HFFc6 (cell line): ENCODE results near the gene ZNF205. TPM values are rescaled to one million over a fixed set of nuclear protein-coding genes. Genes with fewer than 3 reads are reported as not detected.

ENCODE experiments used
- DNase-seq: peaks from one replicate; pipeline ENCODE4 v3.0.0-alpha.2; 2018
- H3K27ac Mint-ChIP-seq: 2 replicates; pipeline ENCODE4 v1.8.0; 2020; ENCODE audit warnings: mild to moderate bottlenecking, mixed read lengths
- H3K27me3 Mint-ChIP-seq: 2 replicates; pipeline ENCODE4 v1.8.0; 2021; ENCODE audit warnings: mild to moderate bottlenecking, moderate library complexity, mixed read lengths; ENCODE audit not compliant: insufficient read depth
- H3K36me3 Mint-ChIP-seq: 2 replicates; pipeline ENCODE4 v1.8.0; 2021; ENCODE audit warnings: low read depth, mixed read lengths
- H3K4me1 Mint-ChIP-seq: 2 replicates; pipeline ENCODE4 v1.8.0; 2020; ENCODE audit warnings: low read depth, mixed read lengths
- H3K4me3 Mint-ChIP-seq: 2 replicates; pipeline ENCODE4 v1.8.0; 2020; ENCODE audit warnings: mild to moderate bottlenecking, moderate library complexity, mixed read lengths
- H3K9me3 Mint-ChIP-seq: 2 replicates; pipeline ENCODE4 v1.8.0; 2020; ENCODE audit warnings: mild to moderate bottlenecking, mixed read lengths
- CTCF ChIP-seq: fragments of 200-600 bp; sonication (generic); IDR thresholded peaks from 2 replicates; pipeline ENCODE4 v1.5.0; 2021; ENCODE audit warnings: antibody characterized with exemption, mild to moderate bottlenecking
- total RNA-seq, 6 experiments: library from RNA; stranded (reverse); fragmentation: NEBNext Ultra II Directional; extraction: Animal tissue kit (Norgen Biotek cat#: 25700); gene quantifications; 2 replicates in 1 of 6; 3 replicates in 5 of 6; pipeline ENCODE4 v1.2.3, GENCODE V29; 2021

The ZNF205 gene
- total RNA-seq, 6 experiments from 2014 or later, result 7.6 to 10.2 (median 9.5) TPM

GRCh38 chr16:3142770-3143169 is 30.4 kb downstream of the ZNF205 start:
- H3K27me3 Mint-ChIP-seq, result no peaks in the 10 kb centered on the region; the same call in none of the 2 replicates
- no peak overlapping the region for H3K27ac Mint-ChIP-seq
- DNase-seq, result no peak
- no peak overlapping the region for H3K4me3 Mint-ChIP-seq
- peaks cover 7% of the 10 kb centered on the region for H3K36me3 Mint-ChIP-seq
- TF ChIP-seq CTCF, result no peak
- no peaks in the 10 kb centered on the region for H3K9me3 Mint-ChIP-seq
- peaks cover 10% of the 10 kb centered on the region; the same call in 1 of the 2 replicates for H3K4me1 Mint-ChIP-seq

GRCh38 chr16:3143189-3143588 is 30.8 kb downstream of the ZNF205 start:
- H3K27me3 Mint-ChIP-seq, result no peaks in the 10 kb centered on the region; the same call in none of the 2 replicates
- peaks cover 10% of the 10 kb centered on the region; the same call in 1 of the 2 replicates for H3K4me1 Mint-ChIP-seq
- no peak for TF ChIP-seq CTCF
- H3K36me3 Mint-ChIP-seq, result peaks cover 7% of the 10 kb centered on the region
- no peak overlapping the region for H3K4me3 Mint-ChIP-seq
- H3K9me3 Mint-ChIP-seq, result no peaks in the 10 kb centered on the region
- H3K27ac Mint-ChIP-seq, result no peak overlapping the region
- DNase-seq, result no peak

- no peak for DNase-seq
Measured at GRCh38 chr16:3143598-3144320, 31.4 kb downstream of the ZNF205 start.

GRCh38 chr16:3144321-3144983 is 32.1 kb downstream of the ZNF205 start:
- Mint-ChIP-seq H3K27ac (no peak overlapping the region), H3K4me3 (no peak overlapping the region), H3K4me1 (peaks cover 4% of the 10 kb centered on the region; the same call in 1 of the 2 replicates), H3K36me3 (peaks cover 7% of the 10 kb centered on the region), H3K9me3 (no peaks in the 10 kb centered on the region), H3K27me3 (no peaks in the 10 kb centered on the region; the same call in none of the 2 replicates)
- no peak for TF ChIP-seq CTCF
- DNase-seq, result no peak

More at GRCh38 chr16:3143598-3144320, 31.4 kb downstream of the ZNF205 start:
- Mint-ChIP-seq H3K27ac (no peak overlapping the region), H3K4me3 (no peak overlapping the region), H3K9me3 (no peaks in the 10 kb centered on the region), H3K27me3 (no peaks in the 10 kb centered on the region; the same call in none of the 2 replicates), H3K36me3 (peaks cover 7% of the 10 kb centered on the region), H3K4me1 (peaks cover 10% of the 10 kb centered on the region; the same call in 1 of the 2 replicates)
- TF ChIP-seq CTCF, result no peak

GRCh38 chr16:3145151-3145550 is 32.8 kb downstream of the ZNF205 start:
- TF ChIP-seq CTCF, result no peak
- no peak for DNase-seq
- H3K27me3 Mint-ChIP-seq, result no peaks in the 10 kb centered on the region; the same call in none of the 2 replicates
- H3K36me3 Mint-ChIP-seq, result peaks cover 7% of the 10 kb centered on the region
- no peaks in the 10 kb centered on the region for H3K4me1 Mint-ChIP-seq
- H3K9me3 Mint-ChIP-seq, result no peaks in the 10 kb centered on the region
- no peak overlapping the region for H3K4me3 Mint-ChIP-seq
- H3K27ac Mint-ChIP-seq, result no peak overlapping the region
